Coronary artery (tissue), 2 donors: ENCODE measurements around the gene SLIT1.
"Not testable (repeated sequence)": the region's sequence is repeated elsewhere in the genome, so short reads cannot be mapped to it uniquely, and the experiment has no call there.

Experiments used
- DNase-seq: peaks from one replicate; pipeline ENCODE4 v3.0.0-alpha.2; 2017; ENCODE audit warnings: low spot score
- H3K27ac ChIP-seq, 2 donors: fragments of 200-600 bp; sonication (generic); one replicate each; pipeline ENCODE4 v1.5.1; 2016 to 2019
- H3K4me3 ChIP-seq: fragments of 200-600 bp; sonication (generic); 2 replicates; pipeline ENCODE4 v1.5.1; 2016; ENCODE audit warnings: mild to moderate bottlenecking, moderate library complexity
- TF ChIP-seq, protein P1 (sequence below): fragments of 200-600 bp; sonication (generic); IDR thresholded peaks from one replicate; pipeline ENCODE4 v1.5.1; 2019; ENCODE audit warnings: antibody characterized with exemption

SLIT1 gene

DNA sequence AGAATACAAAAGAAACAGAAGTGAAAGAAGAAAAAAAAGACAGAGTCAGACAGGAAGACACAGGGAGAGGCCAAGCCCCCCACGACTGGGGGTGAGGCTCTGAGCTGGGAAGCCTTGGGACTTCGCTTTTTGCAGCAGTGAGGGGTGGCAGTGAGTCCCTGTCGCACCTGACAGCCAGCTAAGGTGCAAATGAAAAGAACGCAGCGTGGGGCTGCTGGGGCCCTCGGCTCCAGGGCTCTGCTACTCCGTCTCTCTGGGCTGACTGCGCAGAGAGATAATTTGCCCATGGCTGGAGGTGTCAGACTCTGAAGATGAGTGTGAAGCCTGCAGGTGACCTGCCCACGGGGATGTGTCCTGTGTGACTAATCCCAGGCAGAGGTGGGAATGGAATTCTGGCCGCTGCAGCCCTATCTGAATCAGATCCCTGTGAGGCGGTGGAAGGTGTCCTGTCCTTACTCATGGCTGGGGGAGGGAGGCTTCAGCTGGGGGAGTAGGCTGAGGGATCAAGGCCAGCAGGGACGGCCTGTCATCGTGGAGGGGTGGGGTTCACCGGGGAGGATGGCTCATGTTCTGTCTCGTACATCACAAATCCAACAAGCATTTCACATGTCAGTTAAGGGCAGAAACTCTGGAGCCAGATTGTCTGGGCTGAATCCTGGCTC lies 96.4 kb downstream of the SLIT1 start:
- Histone ChIP-seq H3K4me3 (no peak overlapping the region), H3K27ac (no peak overlapping the region)
- no peak for DNase-seq
- TF ChIP-seq, protein P1, sequence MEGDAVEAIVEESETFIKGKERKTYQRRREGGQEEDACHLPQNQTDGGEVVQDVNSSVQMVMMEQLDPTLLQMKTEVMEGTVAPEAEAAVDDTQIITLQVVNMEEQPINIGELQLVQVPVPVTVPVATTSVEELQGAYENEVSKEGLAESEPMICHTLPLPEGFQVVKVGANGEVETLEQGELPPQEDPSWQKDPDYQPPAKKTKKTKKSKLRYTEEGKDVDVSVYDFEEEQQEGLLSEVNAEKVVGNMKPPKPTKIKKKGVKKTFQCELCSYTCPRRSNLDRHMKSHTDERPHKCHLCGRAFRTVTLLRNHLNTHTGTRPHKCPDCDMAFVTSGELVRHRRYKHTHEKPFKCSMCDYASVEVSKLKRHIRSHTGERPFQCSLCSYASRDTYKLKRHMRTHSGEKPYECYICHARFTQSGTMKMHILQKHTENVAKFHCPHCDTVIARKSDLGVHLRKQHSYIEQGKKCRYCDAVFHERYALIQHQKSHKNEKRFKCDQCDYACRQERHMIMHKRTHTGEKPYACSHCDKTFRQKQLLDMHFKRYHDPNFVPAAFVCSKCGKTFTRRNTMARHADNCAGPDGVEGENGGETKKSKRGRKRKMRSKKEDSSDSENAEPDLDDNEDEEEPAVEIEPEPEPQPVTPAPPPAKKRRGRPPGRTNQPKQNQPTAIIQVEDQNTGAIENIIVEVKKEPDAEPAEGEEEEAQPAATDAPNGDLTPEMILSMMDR = no peak

GRCh38 chr10:97087296-97087695 lies 98.5 kb downstream of the SLIT1 start:
- no peak overlapping the region for H3K27ac ChIP-seq
- TF ChIP-seq, protein P1 = no peak
- no peak overlapping the region for H3K4me3 ChIP-seq
- no peak for DNase-seq

DNA sequence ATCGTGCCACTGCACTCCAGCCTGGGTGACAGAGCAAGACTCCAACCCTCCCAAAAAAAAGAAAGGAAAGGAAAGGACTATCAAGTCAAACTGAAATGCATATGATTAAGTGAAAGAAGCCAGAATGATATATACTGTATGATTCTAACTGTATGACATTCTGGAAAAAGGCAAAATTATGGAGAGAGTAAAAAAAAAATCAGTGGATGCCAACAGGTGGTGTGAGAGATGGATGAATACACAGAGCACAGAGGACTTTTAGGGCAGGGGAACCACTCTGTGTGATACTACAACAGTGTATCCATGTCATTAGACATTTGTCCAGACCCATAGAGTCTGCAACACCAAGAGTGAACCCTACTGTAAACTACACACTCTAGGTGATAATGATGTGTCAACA lies 99.2 kb downstream of the SLIT1 start:
- TF ChIP-seq, protein P1 = no peak
- Histone ChIP-seq H3K4me3 (no peak overlapping the region), H3K27ac (no peak overlapping the region)
- no peak for DNase-seq

DNA sequence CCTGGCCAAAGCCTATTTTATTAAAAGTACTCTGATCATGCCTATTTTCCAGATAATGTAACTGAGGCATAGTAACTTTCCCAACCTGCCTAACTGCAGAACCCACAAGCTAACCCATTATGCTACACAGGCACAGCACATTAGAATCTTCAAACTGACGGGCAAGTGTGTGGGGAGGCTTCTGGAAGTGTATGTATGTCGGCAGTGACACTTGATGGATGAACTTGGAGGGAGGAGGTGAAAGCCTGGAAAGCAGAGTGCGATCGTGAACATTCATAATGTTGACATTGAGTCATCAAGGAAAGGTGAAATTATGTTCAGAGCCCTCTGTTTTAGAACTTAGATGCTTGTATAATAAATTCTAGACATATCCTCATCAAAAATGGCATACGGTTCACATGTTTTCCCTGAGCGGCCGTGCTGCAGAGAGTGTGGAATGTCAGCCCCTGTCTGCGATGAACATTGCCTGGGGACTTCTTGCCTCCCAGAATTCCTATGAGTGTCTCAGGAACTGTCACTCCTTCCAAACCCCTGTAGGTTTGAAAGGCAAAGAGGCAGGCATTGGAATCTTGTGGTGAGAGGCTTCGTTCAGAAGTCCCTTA lies 102.4 kb downstream of the SLIT1 start:
- H3K4me3 ChIP-seq = no peak overlapping the region
- DNase-seq = no peak
- TF ChIP-seq, protein P1 = no peak
- no peak overlapping the region for H3K27ac ChIP-seq

GRCh38 chr10:97082575-97082974 lies 103.2 kb downstream of the SLIT1 start:
- H3K27ac ChIP-seq, H3K4me3 ChIP-seq, DNase-seq: not testable (repeated sequence)

GRCh38 chr10:97081621-97082235 lies 104.0 kb downstream of the SLIT1 start:
- Histone ChIP-seq H3K4me3 (no peak overlapping the region), H3K27ac (no peak overlapping the region)
- no peak for DNase-seq
- TF ChIP-seq, protein P1 = no peak

DNA sequence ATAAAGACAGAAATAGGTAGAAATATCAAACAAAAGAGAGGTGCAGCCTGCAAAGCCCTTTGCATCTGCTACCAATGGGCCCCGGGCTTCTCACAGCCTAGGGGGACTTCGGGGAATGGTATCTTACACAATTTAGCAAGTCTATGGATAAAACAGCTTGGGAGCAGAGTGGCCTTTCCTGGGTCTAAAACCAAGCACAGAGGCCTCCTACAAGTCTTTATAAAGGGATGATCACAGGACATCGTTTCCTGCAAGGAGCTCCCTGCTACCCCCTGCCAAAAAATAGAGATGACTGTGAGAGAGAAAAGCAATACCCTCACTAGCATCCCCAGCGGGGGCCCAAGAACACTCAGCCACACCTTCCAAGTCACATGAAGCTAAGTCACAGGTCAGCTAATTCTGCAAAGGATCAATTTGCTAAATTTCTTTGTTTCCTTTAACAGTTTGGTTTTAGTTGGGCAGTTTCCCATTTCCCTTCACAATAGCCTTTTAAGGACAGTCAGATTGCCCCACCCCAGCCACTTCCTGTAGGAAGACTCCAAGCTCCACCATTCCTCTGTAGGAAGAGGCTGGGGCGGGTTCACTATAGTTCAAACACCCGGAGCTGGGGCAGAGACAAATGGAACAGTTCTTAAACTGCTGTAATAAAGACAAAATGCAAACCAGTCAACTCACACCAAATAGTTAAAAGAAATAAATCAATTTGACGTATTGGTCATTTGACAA lies 105.5 kb downstream of the SLIT1 start:
- Histone ChIP-seq H3K4me3 (no peak overlapping the region), H3K27ac (no peak overlapping the region)
- TF ChIP-seq, protein P1 = no peak
- no peak for DNase-seq
